PC-9 (cell line): ENCODE measurements around the gene OR56B1. TPM values are rescaled to one million over a fixed set of nuclear protein-coding genes. Genes with fewer than 3 reads are reported as not detected.

Experiments
- BruUV-seq: library from RNA; stranded (reverse); fragments of 400-500 nt; replicated peaks from 2 replicates; lab custom pipeline; 2021; lab: Mats Ljungman, UMichigan
- CTCF ChIA-PET: fragments of 300-600 bp; sonication (Branson Sonifier 250); formaldehyde crosslinking; loops from one replicate; lab custom pipeline; 2022; ENCODE audit warnings: antibody characterized with exemption; lab: Charles Lee
- POLR2A ChIA-PET: fragments of 300-600 bp; sonication (Branson Sonifier 250); formaldehyde crosslinking; loops from one replicate; lab custom pipeline; 2022; ENCODE audit warnings: antibody characterized with exemption; ENCODE audit not compliant: unreplicated experiment; lab: Charles Lee
- DNase-seq, 2 experiments: peaks; one replicate each; pipeline versions ENCODE4 v3.0.0 to v3.0.0-alpha.2; 2015 to 2022; ENCODE audit warnings: mixed read lengths in 1 of 2
- H2AFZ ChIP-seq: fragments of 200-600 bp; sonication (generic); 2 replicates; pipeline ENCODE4 v1.8.1; 2017; ENCODE audit warnings: antibody characterized with exemption
- H3F3A ChIP-seq: fragments of 200-600 bp; sonication (generic); 2 replicates; pipeline ENCODE4 v1.8.1; 2017; ENCODE audit warnings: antibody characterized with exemption, mild to moderate bottlenecking, low read depth; ENCODE audit not compliant: insufficient read depth
- H3K27ac ChIP-seq: fragments of 200-600 bp; sonication (generic); 2 replicates; pipeline ENCODE4 v1.6.1; 2016; ENCODE audit warnings: mixed run types
- H3K27me3 ChIP-seq: fragments of 200-600 bp; sonication (generic); 2 replicates; pipeline ENCODE4 v1.6.1; 2016; ENCODE audit warnings: low read depth, mixed run types; ENCODE audit not compliant: insufficient read depth
- H3K36me3 ChIP-seq: fragments of 200-600 bp; sonication (generic); 2 replicates; pipeline ENCODE4 v1.6.1; 2016; ENCODE audit warnings: low read depth, mixed run types
- H3K4me1 ChIP-seq: fragments of 200-600 bp; sonication (generic); replicated peaks from 2 replicates; pipeline ENCODE4 v1.6.1; 2016; ENCODE audit warnings: mixed run types; ENCODE audit not compliant: insufficient read depth
- H3K4me2 ChIP-seq: fragments of 200-600 bp; sonication (generic); 2 replicates; pipeline ENCODE4 v1.6.1; 2017; ENCODE audit warnings: mixed run types
- H3K4me3 ChIP-seq: fragments of 200-600 bp; sonication (generic); 2 replicates; pipeline ENCODE4 v1.6.1; 2016; ENCODE audit warnings: mixed run types
- H3K79me2 ChIP-seq: fragments of 200-600 bp; sonication (generic); 2 replicates; pipeline ENCODE4 v1.6.1; 2017; ENCODE audit warnings: low read depth, mixed run types
- H3K9me2 ChIP-seq: fragments of 200-600 bp; sonication (generic); 2 replicates; pipeline ENCODE4 v1.8.1; 2017; ENCODE audit warnings: mild to moderate bottlenecking; ENCODE audit not compliant: insufficient read depth
- H3K9me3 ChIP-seq: fragments of 200-600 bp; sonication (generic); 2 replicates; pipeline ENCODE4 v1.8.1; 2016; ENCODE audit warnings: low read depth; ENCODE audit not compliant: insufficient read depth
- H4K20me1 ChIP-seq: fragments of 200-600 bp; sonication (generic); 2 replicates; pipeline ENCODE4 v1.8.1; 2017; ENCODE audit not compliant: insufficient read depth
- CTCF ChIP-seq: fragments of 200-600 bp; sonication (generic); conservative IDR thresholded peaks from 2 replicates; pipeline ENCODE4 v1.6.1; 2017; ENCODE audit warnings: mixed run types, antibody characterized with exemption, mild to moderate bottlenecking, moderate library complexity
- EZH2 ChIP-seq: fragments of 200-600 bp; sonication (generic); IDR thresholded peaks from 2 replicates; pipeline ENCODE4 v1.8.0; 2017; ENCODE audit warnings: antibody characterized with exemption, low read depth
- intact Hi-C: fragments of 100-400 bp; cut with micrococcal nuclease; formaldehyde crosslinking; loops from one replicate; pipeline ENCODE4 v1.10.0; 2022; ENCODE audit not compliant: unreplicated experiment
- total RNA-seq: library from RNA; stranded (reverse); gene quantifications from 2 replicates; pipeline ENCODE4 v1.2.3, GENCODE V29; 2021

Gene OR56B1
- total RNA-seq, 1 experiment from 2014 or later = not detected

GRCh38 chr11:5722622-5723021, 13.6 kb upstream of the OR56B1 start:
- Histone ChIP-seq H3K36me3 (no peaks in the 10 kb centered on the region), H3K4me3 (no peak overlapping the region), H3K27ac (no peak overlapping the region), H3F3A (no peaks in the 10 kb centered on the region), H3K9me3 (no peaks in the 10 kb centered on the region), H2AFZ (no peak overlapping the region), H3K27me3 (no peaks in the 10 kb centered on the region; the same call in 1 of the 2 replicates), H3K4me2 (no peak overlapping the region), H3K79me2 (no peaks in the 10 kb centered on the region), H3K9me2 (no peaks in the 10 kb centered on the region), H3K4me1 (no peaks in the 10 kb centered on the region), H4K20me1 (no peaks in the 10 kb centered on the region)
- intact Hi-C loops = no loop called here
- POLR2A ChIA-PET = no interaction called here
- no peak for DNase-seq
- TF ChIP-seq CTCF (no peak), EZH2 (no peak)
- no TSS peak for BruUV-seq
- CTCF ChIA-PET = no interaction called here

GRCh38 chr11:5726351-5726750, 9.9 kb upstream of the OR56B1 start:
- Histone ChIP-seq H3K79me2 (no peaks in the 10 kb centered on the region), H2AFZ (no peak overlapping the region), H3K27me3 (no peaks in the 10 kb centered on the region), H3K4me1 (no peaks in the 10 kb centered on the region), H3F3A (no peaks in the 10 kb centered on the region), H4K20me1 (no peaks in the 10 kb centered on the region), H3K4me2 (no peak overlapping the region), H3K9me3 (no peaks in the 10 kb centered on the region), H3K9me2 (no peaks in the 10 kb centered on the region), H3K27ac (no peak overlapping the region), H3K36me3 (no peaks in the 10 kb centered on the region), H3K4me3 (no peak overlapping the region)
- no peak for DNase-seq
- TF ChIP-seq CTCF = no peak
- no peak for TF ChIP-seq EZH2
- POLR2A ChIA-PET = no interaction called here
- intact Hi-C loops = no loop called here
- CTCF ChIA-PET = no interaction called here
- BruUV-seq = no TSS peak

GRCh38 chr11:5727691-5728090, 8.6 kb upstream of the OR56B1 start:
- no TSS peak for BruUV-seq
- DNase-seq = no peak
- no peaks in the 10 kb centered on the region for H3F3A ChIP-seq
- no peaks in the 10 kb centered on the region for H3K79me2 ChIP-seq
- no peak overlapping the region for H3K27ac ChIP-seq
- POLR2A ChIA-PET = no interaction called here
- CTCF ChIA-PET = no interaction called here
- TF ChIP-seq CTCF (no peak), EZH2 (no peak)
- intact Hi-C loops = no loop called here
- no peaks in the 10 kb centered on the region for H3K4me1 ChIP-seq
- H3K27me3 ChIP-seq = no peaks in the 10 kb centered on the region
- no peaks in the 10 kb centered on the region for H3K36me3 ChIP-seq
- H3K4me2 ChIP-seq = no peak overlapping the region
- H3K4me3 ChIP-seq = no peak overlapping the region
- H3K9me3 ChIP-seq = no peaks in the 10 kb centered on the region
- H4K20me1 ChIP-seq = no peaks in the 10 kb centered on the region
- H3K9me2 ChIP-seq = no peaks in the 10 kb centered on the region
- H2AFZ ChIP-seq = no peak overlapping the region
